GM11168 (cell line): ENCODE results near the gene NALCN.

Experiments
- in situ Hi-C: fragments of 300-500 bp; cut with MboI; formaldehyde crosslinking; loops from one replicate; pipeline ENCODE4 v1.12.0; 2022; ENCODE audit warnings: low sequenced_read_pairs; ENCODE audit not compliant: unreplicated experiment

The NALCN gene

DNA sequence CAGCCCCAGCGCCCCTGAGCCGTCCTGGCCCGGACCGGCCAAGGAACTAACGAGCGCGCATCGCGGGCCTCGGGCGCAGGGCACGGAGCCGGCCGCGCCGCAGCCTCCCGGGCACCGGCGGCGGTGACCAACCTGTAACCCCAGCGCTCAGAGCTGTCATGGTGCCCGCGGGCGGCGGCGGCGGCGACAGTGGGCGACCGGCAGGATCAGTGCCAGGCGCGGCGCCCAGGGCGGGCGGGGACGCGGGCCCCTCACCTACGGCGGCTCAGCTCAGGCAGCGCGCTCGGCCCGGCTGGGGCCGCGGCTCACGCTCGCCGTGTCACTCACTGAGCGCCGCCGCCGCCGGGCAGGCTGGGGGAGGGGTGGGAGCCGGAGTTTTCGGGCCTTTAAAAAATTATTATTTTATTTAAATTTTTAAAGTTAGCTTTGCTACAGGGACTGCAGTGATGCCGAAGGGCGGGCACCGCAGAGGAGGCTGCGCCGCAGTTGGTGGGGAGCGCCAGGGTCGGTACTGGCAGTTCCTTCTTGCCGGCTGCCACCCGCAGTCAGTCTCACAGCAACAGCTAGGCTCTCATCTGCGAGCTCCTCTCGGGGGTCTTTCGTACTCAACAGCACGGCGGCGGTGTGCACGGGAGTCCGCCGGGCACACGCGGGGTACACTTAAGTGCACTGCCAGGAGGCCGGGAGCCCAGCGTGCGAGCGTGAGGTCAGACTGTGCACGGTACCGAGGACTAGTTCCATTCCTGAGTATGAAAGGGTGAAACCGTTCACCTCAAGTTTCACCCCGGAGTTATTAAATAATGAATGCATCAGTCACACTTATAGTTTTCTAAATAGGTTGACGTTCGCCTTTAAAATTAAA, at the start of gene NALCN:
NALCN (minus strand) TSS at position 328 of the 862 bp plus-strand sequence. CDS start 17,382 bp downstream, outside the sequence.
- in situ Hi-C loops = no loop called here

DNA sequence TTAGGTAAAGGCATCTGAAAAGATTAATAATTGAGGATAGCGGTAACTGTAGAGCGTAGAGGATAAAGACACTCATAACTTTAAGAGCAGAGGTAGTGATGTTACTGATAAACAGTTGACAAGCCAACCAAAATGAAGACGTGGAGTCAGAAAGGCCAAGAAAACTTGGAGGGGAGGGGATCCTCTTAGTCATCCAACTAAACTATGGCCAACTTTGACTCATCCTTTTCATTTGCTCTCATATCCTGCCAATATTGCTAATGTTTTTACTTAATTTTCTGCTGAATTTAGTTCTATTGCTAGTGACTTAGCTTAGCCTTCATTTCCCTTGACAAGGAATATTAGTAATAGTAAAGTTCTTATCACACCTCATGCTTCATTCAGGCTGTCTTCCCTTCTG, 49.6 kb upstream of the NALCN start:
- in situ Hi-C loops = loop anchor here (25.0 kb wide), 1 partner anchor 329 kb away; no protein-coding TSS in a partner anchor

DNA sequence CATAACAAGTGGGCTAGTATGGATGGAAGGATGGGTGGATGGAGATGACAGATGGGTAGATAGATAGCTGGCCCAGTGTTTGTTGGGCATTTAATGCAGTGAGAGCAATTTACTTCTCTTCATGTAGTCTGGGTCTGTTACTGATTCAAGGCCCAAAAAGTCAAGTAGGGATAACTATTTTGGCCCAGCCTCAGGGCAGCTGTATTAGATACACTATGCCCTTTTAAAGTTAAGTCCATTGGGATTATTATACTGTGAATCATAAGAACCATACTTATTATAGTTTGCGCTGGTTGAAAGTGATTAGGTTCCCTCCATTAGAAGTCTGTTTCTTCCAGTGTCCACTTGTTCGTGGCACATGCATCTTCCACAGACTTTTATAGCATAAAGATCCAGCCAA, 40.9 kb upstream of the NALCN start:
- in situ Hi-C loops = loop anchor here (25.0 kb wide), 1 partner anchor 320 kb away; no protein-coding TSS in a partner anchor

DNA sequence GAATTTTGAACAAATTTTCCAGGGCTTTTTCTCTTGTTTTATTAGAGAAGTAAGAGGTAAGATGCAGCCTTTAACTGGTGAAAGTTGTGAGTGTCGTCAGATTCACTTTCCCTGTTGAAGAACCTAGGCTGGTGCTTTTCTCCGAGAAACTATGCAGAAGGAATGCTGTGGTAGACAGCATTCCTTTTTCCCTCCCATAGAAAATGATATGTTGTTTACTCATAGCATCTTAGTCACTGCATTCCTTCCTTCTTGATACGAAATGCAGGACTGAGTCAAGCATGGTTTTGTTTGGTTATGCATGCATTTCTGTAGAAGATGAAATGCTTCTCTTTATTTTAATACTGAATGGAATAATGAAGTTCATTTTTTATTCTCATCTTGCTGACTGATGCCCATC, 39.6 kb upstream of the NALCN start:
- in situ Hi-C loops = loop anchor here (25.0 kb wide), 1 partner anchor 319 kb away; no protein-coding TSS in a partner anchor

DNA sequence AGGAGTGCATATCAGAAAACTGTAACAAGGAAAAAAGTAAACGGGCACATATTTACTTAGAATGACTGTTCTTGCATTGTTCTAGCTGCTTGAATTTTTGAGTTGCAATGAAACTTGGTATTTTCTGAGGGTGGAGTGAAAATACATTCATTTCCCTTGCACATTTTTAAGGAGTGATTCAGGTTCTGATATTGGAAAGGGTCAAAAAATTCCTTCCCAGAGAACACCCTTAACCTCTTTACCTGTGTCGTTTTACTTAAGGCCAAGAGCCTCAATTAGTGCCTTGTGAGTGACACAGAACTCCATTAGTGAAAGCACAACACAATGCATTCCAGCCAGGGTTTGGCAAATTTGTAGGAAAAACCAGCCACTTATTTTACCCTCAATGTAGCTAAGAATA, 38.5 kb upstream of the NALCN start:
- in situ Hi-C loops = loop anchor here (25.0 kb wide), 1 partner anchor 317 kb away; no protein-coding TSS in a partner anchor

DNA sequence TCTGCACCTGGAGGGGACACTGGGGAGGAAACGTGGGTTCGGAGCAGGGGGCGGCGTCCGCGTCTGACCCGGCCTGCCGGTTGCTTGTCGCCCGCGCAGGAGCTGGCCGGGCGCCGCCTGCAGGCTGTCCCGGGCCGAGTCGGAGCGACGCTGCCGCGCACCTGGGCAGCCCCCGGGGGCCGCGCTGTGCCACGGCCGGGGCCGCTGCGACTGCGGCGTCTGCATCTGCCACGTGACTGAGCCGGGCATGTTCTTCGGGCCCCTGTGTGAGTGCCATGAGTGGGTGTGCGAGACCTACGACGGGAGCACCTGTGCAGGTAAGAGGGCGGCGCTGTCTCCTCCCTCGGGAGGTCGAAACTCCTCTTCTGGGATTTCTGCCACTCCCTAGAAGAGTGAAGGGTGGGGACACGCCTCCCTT, 37.5 kb upstream of the NALCN start:
- in situ Hi-C loops = loop anchor here (25.0 kb wide), 1 partner anchor 316 kb away; no protein-coding TSS in a partner anchor

DNA sequence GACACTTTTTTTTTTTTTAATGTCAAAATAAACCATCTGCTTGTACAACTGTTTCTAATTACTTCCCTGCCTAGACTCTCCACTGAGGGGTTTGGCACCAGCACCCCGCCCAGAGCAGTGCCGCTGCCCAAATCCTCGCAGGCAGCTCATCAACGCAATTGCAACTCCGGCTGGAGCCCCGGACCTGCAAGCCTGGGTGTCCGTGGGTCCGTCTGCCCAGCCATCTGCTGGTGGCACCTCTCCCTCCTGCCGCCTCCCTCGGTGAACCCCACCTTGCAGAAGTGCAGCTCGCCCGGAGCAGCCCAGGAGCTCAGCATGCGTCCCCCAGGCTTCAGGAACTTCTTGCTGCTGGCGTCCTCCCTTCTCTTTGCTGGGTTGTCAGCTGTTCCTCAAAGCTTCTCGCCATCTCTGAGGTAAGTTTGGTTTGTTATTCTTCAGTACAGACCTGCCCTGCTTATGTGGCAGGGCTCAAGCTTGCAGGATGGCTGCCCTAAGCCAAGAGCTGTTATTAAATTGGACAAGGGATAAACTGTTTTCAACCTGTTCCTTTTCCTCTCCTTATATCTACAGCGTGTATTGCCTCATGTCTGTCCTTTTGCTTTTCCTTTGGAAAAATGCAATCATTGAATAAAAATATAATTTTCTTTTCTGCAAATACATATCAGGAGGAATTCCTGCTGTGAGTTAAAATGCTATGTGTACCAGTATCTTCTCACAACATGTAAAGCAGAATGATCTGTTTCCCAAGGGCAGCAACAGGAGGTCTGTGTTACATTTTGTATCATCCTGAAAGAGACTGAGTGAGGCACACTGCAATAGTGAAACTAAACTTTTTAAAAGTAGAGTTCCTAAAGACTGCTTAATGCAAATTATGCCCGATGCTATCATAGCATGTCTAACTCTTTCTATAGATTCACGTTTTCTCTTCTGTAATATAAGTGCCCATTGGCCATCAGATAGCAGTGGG, 36.5 kb upstream of the NALCN start, which contains the start of gene ITGBL1:
ITGBL1 (plus strand) TSS at position 157 of the 967 bp plus-strand sequence; CDS start at position 316, 159 bp downstream.
- in situ Hi-C loops = loop anchor here (25.0 kb wide), 1 partner anchor 316 kb away; no protein-coding TSS in a partner anchor

DNA sequence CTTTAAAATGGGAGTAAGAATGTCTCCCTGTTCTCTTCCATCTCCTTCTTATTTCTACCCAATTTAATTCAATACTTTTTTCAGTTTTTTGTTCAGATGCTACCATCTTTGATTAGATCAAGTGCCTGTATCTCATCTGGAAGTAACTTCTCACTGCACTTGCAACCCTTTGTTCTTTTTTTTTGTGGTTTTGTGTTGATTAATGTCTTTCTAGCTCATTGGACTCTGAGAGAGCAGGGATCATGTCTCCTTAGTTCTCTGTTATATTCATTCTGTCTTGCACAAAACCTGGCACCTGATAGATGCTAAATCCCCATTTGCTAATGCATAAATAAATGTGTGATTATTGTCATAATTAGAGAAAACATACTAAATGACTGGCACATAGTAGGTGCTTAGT, 35.3 kb upstream of the NALCN start:
- in situ Hi-C loops = loop anchor here (25.0 kb wide), 1 partner anchor 314 kb away; no protein-coding TSS in a partner anchor

DNA sequence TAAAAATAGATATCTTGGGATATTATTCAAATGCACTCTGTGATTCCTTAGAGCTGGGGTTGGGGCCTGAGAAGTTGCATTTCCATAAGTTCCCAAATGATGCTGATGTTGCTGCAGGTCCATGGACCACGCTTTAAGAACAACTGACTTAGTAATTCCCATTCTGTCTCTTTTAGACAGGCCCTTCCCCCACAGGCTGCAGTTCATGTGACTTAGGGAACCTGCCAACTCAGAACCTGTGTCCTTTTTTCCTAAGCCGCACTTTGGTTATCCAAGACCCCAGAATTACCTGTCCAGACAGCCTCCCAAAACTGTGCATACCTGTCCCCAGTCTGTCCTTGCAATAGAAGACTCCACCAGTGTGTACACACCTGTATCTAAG, 34.4 kb upstream of the NALCN start:
- in situ Hi-C loops = loop anchor here (25.0 kb wide), 1 partner anchor 313 kb away; no protein-coding TSS in a partner anchor

DNA sequence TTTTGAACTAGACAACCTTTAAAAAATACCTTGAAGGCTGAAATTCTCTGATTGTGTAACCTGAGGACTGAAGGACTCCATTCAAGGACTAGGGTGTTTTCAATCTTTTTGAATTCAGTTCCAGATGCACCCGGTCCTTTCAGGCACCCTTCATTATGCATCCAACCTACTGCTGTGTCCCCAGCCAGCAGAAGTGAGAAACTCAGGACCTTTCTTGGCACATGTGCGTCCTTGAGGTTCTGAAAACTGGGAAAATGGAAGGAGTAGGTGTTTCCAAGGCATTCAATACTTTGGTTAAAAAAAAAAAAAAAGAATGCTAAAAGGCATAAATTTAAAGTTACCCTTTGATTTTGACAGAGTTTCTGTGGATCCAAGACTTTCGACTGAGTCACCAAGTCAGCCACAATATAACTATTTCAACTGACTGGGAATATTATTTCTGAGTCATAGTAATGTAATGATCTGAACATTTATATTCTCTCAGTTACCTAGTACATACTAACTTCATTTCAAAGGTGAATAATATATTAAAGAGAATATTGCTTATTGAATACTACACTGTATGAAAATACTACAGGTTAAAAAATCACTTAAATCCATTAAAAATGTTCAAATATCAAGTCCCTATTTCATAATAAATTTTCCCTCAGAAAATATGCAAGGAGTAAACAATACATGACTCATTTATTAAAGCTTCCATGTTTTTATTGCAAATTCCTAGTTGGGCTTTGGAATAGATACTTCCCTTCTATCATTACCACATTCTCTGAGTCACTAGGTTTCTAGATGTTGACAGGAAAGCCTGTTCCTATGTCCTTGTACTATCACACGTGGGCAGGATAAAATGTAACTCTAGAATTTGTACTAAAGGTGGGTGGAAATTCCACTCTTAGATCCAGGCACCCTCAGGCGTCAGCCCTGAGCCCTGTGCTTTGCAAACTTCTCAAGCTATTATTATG, 33.8 kb upstream of the NALCN start:
- in situ Hi-C loops = loop anchor here (25.0 kb wide), 1 partner anchor 313 kb away; no protein-coding TSS in a partner anchor

DNA sequence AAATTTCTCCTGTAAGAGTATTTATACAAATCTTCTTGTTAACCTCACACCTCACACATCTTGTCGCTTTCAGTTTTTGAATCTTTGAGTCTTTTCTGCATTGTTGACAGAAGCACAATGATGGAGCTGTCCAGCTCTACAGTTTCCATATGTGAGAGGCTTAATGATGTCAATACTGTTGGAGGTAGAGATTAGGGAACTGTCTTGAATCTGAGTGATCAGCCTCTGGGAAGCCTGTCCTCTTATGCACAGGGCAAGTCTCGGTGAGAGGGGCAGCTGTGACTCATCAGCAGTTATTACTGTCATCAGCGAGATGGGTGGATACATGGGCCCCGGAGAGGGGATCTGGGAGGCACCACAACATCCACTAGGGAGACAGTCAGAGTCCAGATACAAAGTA, 31.5 kb upstream of the NALCN start:
- in situ Hi-C loops = no loop called here

DNA sequence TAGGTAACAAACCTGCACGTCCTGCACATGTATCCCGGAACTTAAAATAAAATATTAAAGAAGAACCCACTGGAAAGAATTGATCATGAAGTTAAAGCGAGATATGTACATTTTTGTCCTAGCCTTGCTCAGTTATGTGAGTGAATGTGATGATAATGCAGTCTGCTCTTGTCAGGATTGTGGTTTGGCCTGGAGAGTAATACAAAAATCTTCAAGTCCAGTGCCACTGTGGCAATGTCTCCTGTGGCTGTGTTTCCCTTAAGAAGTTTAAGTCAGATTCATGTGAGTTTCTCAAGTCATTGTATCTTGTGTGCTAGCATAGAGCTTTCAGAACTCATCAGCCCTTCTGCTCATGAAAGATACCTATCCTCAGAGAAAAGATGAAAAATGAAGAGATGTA, 18.2 kb upstream of the NALCN start:
- in situ Hi-C loops = no loop called here

DNA sequence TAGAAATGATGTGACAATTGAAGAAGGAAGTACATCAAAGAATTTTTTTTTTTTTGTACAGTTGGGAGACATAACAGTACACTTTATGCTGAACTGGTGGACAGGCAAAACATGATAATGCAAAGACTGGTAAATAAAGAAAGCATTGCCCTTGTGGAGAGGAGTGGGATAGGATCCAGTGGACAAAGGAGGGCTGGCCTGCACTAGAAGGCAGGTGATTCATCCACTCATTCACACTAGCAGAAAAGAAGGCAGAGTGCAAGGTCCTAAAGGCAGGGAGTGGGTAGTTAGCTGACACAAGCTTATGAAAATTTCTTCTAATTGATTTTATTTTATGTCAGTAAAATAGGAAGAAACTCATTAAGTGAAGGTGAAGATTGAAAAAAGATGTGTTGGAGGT, 17.6 kb upstream of the NALCN start:
- in situ Hi-C loops = no loop called here

DNA sequence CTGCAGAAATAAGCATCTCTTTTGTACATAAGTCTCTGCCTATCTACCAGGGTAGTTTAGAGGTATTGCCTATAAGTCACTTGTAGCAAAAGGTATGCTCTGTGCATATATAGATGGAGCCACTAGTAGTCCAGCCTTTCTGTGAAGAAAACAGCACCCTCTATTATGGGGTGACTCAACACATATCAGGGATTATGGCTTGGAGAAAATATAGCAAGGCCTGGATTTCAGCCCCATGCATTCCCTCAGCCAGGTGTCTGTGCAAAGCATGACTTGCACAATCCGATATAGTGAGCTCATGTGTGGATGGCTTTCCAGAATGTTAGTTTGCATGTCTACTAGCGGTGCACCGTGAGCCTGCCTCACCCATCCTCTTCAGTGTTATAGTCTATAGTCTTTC, 13.4 kb upstream of the NALCN start:
- in situ Hi-C loops = no loop called here

DNA sequence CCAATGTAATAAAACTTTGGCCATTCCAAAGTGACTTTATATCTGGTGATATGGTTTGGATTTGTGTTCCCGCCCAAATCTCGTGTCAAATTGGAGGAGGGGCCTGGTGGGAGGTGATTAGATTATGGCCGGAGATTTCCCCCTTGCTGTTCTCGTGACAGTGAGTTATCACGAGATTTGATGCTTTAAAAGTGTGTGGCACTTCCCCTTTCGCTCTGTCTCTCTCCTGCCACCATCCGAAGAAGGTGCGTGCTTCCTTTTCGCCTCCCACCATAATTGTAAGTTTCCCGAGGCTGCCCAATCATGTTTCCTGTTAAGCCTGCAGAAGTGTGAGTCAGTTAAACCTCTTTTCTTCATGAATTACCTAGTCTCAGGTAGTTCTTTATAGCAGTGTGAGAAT, 9.3 kb upstream of the NALCN start:
- in situ Hi-C loops = no loop called here

DNA sequence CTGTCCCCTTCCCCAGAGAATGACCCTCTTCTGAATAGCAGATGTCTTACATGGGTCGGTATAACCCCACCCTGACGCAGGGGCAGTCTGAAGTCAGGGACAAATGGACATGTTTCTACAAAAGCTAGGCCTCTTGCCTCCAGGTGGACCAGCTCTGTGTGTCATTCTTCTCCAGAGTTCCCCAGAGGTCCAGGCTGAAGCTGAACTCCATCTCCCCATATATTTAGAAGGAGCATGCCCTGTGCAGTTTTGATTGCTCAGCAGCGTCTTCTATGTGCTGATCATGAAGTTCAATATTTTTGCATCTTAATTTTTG, 8.8 kb upstream of the NALCN start:
- in situ Hi-C loops = no loop called here

DNA sequence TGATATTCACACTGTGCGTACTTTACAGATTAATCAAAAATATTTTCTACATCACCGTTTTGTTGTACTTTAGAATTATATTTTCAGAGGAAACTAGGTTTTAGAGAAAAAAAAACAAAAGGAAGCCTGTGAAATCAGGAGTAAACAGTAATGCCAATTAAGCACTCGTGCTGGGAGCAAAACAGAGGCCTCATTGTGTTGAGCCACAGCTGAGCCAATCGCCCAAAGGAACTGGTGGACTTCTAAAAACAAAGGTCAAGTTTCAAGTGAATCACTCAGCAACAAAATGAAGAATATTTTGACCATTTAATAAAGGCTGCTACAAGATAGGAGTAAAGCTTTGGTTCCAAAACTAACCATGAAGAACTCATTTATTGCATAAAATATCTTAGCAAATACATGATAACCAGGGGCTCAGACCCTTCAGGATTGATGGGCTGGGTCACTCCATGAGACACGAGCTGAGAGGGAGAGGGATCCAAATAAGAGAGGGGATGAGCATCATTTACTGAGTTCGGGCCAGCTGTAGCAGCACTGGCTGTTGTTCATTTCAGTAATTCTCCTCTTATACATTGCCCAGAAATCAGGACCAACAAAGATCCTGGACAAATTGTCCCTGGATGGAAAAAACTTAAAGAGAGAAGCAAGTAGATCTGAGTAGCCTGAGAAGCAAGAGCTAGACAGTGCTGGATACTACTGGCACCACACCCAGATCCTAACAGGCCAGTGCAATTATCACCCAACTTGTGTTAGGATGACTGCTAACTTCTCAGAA, 8.3 kb upstream of the NALCN start:
- in situ Hi-C loops = no loop called here

DNA sequence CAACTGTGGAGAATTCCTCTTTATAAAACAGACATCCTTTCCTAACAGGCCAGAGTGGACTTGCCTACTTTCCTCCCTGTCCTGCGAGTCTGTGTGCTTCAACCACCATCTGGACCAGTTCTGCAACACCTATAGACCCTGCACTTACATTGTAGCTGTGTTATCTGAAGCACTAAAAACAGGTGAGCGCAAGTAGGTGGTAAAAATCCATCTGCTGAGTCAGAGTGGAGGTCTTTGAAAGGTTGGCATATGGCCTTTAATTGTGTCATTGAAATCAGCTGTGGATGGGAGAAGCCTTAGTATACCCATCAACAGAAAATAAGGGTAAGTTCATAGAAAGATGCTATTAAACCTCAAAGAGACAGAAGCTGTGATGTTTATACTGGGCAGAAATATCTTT, 7.6 kb upstream of the NALCN start:
- in situ Hi-C loops = no loop called here

DNA sequence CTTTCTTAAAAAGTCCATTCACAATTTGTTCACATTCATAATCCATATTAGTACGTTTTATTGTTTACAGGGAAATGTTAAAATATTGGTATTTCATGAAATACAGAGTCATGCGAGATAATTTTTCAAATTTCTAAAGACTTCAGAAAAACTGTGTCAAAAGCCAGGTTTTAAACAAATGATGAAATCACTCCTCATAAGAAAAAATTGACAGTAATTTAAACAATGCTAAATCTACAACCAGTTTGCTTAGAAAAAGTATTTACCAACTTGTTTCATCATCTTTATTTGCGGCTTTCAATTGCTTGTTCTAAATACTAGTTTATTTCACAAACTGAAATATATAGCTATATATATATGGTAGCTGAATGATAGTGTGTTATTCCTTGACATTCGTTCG, 1.2 kb upstream of the NALCN start:
- in situ Hi-C loops = no loop called here
